8988T (cell line): Measurements from ENCODE around the gene HES3.

Source experiments
- DNase-seq: peaks from one replicate; pipeline ENCODE4 v3.0.0; 2011

HES3 gene

GRCh38 chr1:6246497-6247467 lies 2.8 kb downstream of the HES3 start:
- peak; percentile 97 for DNase-seq

GRCh38 chr1:6247651-6248050 lies 3.7 kb downstream of the HES3 start:
- no peak for DNase-seq

- DNase-seq = no peak
These were observed 4.3 kb downstream of the HES3 start for GRCh38 chr1:6248161-6248776.

GRCh38 chr1:6248932-6249738 lies 5.2 kb downstream of the HES3 start:
- DNase-seq = no peak

GRCh38 chr1:6249739-6250689 lies 6.0 kb downstream of the HES3 start:
- no peak for DNase-seq

- DNase-seq = no peak
These were observed 7.3 kb downstream of the HES3 start for GRCh38 chr1:6251233-6251632.

GRCh38 chr1:6251681-6252373 lies 7.8 kb downstream of the HES3 start:
- DNase-seq = no peak

- DNase-seq = no peak
These were observed 8.4 kb downstream of the HES3 start for GRCh38 chr1:6252374-6252710.

- no peak for DNase-seq
These were observed 9.4 kb downstream of the HES3 start for GRCh38 chr1:6253380-6253779.

- DNase-seq = no peak
These were observed 10.7 kb downstream of the HES3 start for GRCh38 chr1:6254691-6255090.

GRCh38 chr1:6256645-6257044 lies 12.7 kb downstream of the HES3 start:
- DNase-seq = no peak

- DNase-seq = no peak
These were observed 13.6 kb downstream of the HES3 start for GRCh38 chr1:6257541-6258069.

GRCh38 chr1:6258675-6259074 lies 14.7 kb downstream of the HES3 start:
- DNase-seq = no peak

- peak; percentile 90 for DNase-seq
These were observed 15.7 kb downstream of the HES3 start for GRCh38 chr1:6259491-6260362.

GRCh38 chr1:6260433-6260934 lies 16.5 kb downstream of the HES3 start:
- DNase-seq = no peak

- DNase-seq = no peak
These were observed 17.1 kb downstream of the HES3 start, which contains the start of gene GPR153 for GRCh38 chr1:6260961-6261614. TSS of gene GPR153 (minus strand) at chr1:6261098. CDS start at chr1:6254905, 6,193 bp downstream.

GRCh38 chr1:6261615-6261995 lies 17.6 kb downstream of the HES3 start:
- DNase-seq = no peak

- DNase-seq = no peak
These were observed 18.8 kb downstream of the HES3 start for GRCh38 chr1:6262555-6263420.

GRCh38 chr1:6263716-6264115 lies 19.7 kb downstream of the HES3 start:
- no peak for DNase-seq
